Activated CD8-positive, alpha-beta memory T cell treated with anti-CD3 and anti-CD28 coated beads, Interleukin-2, amount 50 U/mL, for 1 hour (primary cell): ENCODE data around the gene CHD8.

Source experiments
- DNase-seq: peaks from one replicate; pipeline ENCODE4 v3.0.0-alpha.2; 2020; ENCODE audit errors: extremely low read depth

Gene CHD8

DNA sequence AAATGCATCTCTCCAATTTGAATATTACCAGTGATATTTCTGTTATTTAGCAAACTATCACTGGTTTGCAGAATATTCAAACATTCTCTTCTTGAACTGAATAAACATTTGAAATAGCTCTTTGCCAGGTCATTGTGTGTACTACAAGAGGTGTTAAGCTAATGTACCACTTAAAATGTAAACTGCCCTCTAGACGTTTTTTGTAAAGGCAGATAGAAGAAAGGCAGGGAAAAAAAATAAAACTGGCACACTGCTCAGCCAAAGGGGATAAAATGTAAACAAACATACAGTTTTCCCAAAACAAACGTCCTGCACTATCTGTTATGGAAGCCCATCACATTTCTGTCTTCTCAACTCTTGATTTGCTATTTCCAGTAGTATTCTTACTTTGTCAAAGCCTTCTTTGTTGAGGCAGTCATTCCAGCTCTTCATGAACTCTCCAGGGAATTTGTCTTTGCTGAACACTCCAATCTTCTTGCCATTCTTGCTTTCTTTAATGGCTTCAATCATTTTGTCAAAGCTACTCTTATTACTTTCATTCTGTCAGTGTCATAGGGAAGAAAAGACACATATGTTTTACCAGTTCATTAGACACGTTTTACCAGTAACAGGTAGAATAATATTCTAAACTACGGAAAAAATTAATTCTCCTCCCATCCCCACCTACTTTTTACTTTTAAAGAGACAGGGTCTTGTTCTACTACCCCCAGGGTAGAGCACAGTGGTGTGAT lies 85.8 kb downstream of the CHD8 start:
- no peak for DNase-seq

DNA sequence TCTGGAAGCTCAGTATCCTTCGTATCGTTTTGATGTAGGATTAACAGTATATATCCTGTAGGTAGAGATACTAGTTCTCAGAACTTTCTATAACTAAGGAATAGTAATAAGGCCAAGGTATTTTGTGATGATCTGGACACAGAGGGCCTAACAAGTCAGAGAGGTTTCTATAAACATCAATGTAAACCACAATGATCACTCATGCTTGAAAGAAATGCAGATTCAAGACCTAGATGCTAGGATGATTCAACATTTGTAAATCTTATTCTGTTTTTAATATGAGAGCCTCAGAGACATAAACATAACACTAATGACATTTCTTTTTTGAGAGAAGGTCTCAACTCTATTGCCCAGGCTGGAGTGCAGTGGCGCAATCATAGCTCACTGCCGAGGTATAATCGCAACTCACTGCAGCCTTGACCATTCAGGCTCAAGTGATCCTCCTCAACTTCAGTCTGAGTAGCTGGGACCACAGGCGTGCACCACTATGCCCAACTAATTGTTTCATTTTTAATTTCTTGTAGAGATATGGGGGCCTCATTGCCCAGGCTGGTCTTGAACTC lies 88.3 kb downstream of the CHD8 start:
- no peak for DNase-seq

DNA sequence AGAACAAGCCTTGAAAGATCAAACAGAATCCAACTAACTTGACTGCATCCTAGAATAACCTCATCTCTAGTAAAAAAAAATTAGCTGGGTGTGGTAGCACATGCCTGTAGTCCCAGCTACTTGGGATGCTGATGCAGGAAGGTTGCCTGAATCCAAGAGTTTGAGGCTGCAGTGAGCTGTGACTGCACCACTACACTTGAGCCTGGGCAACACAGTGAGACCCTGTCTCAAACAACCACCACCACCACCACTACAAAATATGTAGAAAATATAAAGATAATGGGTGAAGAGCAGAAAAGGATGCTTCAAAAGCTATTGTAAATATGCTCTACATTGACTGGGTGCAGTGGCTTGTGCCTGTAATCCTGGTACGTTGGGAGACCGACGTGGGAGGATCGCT lies 99.4 kb downstream of the CHD8 start:
- no peak for DNase-seq

DNA sequence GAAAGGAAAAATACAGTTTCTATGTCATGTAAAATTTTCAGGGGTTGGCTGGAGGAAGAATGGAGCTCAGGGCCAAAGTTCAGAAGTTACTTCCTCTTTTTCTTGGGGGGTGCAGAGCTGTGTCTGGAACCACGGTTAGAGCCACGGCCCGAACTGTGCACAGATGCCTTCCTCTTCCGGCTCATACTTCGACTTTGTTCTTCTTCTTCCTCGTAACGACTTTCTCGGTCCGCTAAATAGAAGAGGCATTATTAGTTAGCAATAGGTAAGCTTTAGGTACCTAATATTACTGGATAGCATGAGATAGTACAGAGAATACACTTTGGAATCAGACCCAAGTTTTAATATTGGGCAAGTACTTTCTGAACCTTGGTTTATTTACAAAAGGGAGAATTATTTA lies 103.3 kb downstream of the CHD8 start:
- DNase-seq, result no peak

DNA sequence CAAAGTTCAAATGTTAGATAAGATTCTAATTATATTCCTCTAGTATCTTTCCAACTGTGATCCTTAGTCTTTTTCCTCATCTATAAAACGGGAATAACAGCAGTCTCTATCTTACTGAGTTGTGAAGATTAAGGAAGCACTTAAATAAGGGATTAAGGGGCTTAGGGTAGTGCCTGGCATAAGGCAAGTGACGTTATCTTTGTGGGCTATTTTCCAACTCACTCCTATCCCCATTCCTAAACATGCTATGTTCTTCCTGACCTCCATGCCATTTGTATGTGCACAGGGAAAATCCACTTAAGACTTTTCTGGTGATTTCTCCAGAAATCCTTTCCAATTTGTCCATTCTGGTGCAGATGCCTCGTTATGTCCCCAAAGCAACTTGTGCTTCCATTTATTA lies 105.4 kb downstream of the CHD8 start:
- DNase-seq, result no peak

DNA sequence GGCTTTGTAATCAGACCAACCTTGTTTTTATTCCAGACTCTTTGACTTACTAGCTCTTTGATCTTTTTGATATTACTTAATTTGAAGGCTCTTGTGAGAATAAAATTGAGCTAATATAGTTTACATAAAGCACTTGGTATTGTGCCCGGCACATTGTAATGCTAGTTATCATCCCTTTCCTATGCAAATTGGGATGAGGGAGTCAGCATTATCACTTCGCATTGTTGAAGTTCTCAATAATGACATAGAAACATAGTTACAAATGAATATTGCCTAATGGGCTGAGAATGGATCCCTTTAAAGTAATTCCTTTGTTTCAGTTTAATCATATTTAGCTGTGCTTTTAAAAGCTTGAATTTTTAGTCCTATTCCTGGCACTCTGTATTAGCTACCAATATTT lies 108.7 kb downstream of the CHD8 start:
- no peak for DNase-seq

DNA sequence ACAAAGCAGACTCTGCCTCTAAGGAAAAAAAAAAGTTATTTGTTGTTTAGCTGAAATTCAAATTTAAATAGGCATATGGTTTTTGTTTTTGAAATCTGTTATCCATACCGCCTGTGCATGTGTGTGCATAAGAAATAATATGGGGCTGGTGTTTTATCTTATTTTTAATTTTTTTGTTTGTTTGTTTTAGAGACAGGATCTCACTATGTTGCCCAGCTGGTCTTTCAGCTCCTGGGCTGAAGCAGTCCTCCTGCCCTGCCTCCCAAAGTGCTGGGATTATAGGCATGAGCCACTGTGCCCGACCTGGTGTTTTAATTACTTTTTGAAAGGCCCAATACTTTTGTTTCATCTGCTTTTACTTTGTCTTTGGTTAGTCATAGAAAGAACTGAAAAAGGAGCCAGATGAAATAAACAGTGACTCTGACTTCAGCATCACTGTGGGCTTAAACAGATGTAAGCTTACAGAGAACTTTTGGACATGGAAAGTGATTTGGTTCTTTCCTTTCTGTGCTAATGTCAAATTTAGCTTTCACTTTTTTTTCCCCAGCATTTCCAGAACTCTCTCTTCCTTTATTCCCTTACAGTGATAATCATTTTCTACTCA lies 109.3 kb downstream of the CHD8 start:
- no peak for DNase-seq

DNA sequence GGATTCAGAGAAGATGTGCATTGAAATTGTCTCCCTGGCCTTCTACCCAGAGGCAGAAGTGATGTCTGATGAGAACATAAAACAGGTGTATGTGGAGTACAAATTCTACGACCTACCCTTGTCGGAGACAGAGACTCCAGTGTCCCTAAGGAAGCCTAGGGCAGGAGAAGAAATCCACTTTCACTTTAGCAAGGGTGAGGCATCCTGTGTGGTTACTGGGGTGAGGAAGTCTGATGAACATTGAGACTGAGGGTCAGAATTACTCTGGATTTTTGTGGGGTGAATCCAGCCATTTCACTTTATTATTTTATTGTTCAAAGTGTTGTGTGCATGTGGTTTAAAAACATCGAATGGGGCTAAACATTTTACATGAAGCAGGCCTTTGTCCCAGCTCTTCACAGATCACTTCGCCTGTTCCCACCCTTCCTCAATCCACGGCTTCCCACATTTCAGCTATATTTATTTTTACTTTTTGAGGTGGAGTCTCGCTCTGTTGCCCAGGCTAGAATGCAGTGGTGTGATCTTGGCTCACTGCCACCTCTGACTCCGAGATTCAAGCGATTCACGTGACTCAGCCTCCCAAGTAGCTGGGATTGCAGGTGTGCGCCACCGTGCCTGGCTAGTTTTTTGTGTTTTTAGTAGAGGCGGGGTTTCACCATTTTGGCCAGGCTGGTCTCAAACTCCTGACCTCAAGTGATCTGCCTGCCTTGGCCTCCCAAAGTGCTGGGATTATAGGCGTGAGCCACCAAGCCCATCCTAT lies 112.7 kb downstream of the CHD8 start:
- DNase-seq, result no peak
